GM06990 (cell line): Measurements from ENCODE around the gene HEPN1.

Experiments used
- DNase-seq: peaks from one replicate; pipeline ENCODE4 v3.0.0-alpha.2; 2011; ENCODE audit not compliant: insufficient read length; ENCODE audit errors: extremely low read depth
- H3K27me3 ChIP-seq: replicated peaks from 2 replicates; pipeline ENCODE4 v1.6.0; 2011; ENCODE audit warnings: low read length; ENCODE audit not compliant: control insufficient read depth, insufficient read depth
- H3K36me3 ChIP-seq: 2 replicates; pipeline ENCODE4 v1.5.1; 2011; ENCODE audit warnings: low read length; ENCODE audit not compliant: control insufficient read depth, insufficient read depth
- H3K4me3 ChIP-seq: replicated peaks from 2 replicates; pipeline ENCODE4 v1.5.1; 2011; ENCODE audit warnings: low read depth, mild to moderate bottlenecking, control low read depth, low read length
- TF ChIP-seq, protein P1 (sequence below): IDR thresholded peaks from 2 replicates; pipeline ENCODE4 v1.5.1; 2011; ENCODE audit warnings: low read length, control low read depth, mild to moderate bottlenecking, inconsistent platforms; ENCODE audit not compliant: insufficient read depth, poor library complexity, severe bottlenecking

HEPN1 gene

DNA sequence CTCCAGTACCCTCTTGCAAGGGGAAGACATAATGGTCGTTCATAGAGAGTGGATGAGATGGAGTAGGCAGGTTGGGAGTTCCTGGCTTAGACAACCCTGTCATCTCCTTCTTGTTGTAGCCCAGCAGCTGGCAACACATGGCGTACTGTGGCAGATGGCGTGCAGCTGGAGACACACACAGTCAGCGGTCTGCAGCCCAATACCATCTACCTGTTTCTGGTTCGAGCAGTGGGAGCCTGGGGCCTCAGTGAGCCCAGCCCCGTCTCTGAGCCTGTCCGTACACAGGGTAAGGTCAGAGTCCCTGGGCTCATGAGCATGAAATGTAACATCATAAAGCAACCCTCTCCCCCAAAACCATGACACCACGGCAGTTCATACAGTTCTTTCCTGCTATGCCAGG is 45.1 kb upstream of the HEPN1 start:
- Histone ChIP-seq H3K27me3 (peaks cover 5% of the 10 kb centered on the region), H3K4me3 (no peak overlapping the region)

DNA sequence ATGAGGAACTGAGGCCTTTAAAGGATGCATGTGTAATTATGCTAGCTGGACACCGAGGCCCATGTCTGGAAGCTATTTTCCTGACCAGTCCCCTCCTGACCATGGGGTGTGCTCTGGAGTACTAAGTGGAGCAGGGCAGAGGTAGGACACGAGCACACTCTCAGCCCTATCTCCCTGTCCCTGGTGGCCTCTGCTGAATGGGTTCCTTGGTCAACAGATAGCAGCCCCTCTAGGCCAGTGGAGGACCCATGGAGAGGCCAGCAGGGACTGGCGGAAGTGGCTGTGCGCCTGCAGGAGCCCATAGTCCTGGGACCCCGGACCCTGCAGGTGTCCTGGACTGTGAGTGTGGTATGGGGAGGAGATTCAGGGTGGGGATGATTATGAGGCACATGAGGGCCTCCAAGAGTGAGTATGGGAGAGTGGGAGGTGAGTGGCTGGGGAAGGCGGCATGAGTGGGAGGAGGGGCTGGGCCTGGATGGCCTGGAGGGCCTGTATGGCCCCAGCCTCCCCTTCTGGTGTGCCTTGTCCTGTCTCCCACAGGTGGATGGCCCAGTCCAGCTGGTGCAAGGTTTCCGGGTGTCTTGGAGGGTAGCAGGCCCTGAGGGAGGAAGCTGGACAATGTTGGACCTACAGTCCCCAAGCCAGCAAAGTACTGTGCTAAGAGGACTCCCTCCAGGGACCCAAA is 44.3 kb upstream of the HEPN1 start:
- Histone ChIP-seq H3K36me3 (no peaks in the 10 kb centered on the region), H3K4me3 (no peak overlapping the region), H3K27me3 (peaks cover 5% of the 10 kb centered on the region)
- TF ChIP-seq, protein P1, sequence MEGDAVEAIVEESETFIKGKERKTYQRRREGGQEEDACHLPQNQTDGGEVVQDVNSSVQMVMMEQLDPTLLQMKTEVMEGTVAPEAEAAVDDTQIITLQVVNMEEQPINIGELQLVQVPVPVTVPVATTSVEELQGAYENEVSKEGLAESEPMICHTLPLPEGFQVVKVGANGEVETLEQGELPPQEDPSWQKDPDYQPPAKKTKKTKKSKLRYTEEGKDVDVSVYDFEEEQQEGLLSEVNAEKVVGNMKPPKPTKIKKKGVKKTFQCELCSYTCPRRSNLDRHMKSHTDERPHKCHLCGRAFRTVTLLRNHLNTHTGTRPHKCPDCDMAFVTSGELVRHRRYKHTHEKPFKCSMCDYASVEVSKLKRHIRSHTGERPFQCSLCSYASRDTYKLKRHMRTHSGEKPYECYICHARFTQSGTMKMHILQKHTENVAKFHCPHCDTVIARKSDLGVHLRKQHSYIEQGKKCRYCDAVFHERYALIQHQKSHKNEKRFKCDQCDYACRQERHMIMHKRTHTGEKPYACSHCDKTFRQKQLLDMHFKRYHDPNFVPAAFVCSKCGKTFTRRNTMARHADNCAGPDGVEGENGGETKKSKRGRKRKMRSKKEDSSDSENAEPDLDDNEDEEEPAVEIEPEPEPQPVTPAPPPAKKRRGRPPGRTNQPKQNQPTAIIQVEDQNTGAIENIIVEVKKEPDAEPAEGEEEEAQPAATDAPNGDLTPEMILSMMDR, result no peak
- no peak for DNase-seq

More for the DNA sequence above, 45.1 kb upstream of the HEPN1 start:
- H3K36me3 ChIP-seq, result no peaks in the 10 kb centered on the region
- no peak for DNase-seq
- TF ChIP-seq, protein P1, result no peak

DNA sequence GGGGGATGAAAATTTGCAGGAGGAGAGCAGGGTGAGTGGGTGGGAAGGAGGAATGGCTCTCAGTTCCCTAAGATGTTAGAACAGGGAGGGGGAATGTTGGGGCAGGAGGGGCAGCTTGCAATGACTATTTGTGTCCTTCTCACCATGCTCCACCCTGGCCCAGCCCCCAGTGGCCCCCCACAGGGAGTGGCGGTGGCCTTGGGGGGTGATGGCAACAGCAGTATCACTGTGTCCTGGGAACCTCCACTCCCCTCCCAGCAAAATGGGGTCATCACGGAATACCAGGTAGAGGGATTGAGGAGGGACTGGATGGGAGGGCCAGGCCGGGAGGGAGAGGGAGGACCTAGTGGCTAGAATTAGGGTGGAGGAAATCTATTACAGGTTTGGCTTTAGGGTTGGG is 43.6 kb upstream of the HEPN1 start:
- no peaks in the 10 kb centered on the region for H3K36me3 ChIP-seq
- H3K4me3 ChIP-seq, result no peak overlapping the region
- H3K27me3 ChIP-seq, result peaks cover 5% of the 10 kb centered on the region
- TF ChIP-seq, protein P1, result no peak
- DNase-seq, result no peak

DNA sequence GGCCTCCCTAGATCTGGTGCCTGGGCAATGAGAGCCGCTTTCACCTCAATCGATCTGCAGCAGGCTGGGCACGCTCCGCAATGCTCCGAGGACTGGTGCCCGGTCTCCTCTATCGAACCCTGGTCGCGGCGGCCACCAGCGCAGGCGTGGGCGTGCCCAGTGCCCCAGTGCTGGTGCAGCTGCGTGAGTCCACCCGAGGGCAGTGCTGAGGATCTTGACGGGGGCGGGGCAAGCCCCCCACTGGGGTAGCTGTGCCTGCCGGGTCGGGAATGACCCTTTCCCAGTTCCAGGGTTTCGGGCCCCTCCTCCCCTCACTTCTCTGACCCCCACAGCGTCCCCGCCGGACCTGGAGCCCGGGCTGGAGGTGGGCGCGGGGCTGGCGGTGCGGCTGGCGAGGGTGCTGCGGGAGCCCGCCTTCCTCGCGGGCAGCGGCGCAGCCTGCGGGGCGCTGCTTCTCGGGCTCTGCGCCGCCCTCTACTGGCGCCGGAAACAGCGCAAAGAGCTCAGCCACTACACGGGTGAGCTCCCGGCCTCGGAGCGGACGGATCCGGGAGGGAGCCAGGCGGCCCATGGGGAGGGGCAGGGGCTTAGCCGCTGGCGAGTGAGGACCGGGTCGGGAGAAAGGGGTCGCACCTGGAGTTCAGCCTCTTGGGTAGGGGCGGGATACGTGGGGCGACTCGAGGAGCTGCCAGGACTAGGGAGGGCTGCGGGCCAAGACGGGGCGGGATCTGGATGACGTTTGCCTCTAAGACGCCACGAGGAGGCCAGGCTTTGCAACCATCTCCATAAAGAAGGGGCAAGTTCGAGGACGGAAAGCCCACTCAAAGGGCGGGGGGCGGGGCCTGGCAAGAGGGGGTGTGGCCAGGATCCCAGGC is 42.9 kb upstream of the HEPN1 start:
- TF ChIP-seq, protein P1, result peak; percentile 80
- H3K4me3 ChIP-seq, result peak overlapping the region; percentile 64
- no peaks in the 10 kb centered on the region for H3K36me3 ChIP-seq
- peaks cover 5% of the 10 kb centered on the region for H3K27me3 ChIP-seq
- DNase-seq, result peak; percentile 79

DNA sequence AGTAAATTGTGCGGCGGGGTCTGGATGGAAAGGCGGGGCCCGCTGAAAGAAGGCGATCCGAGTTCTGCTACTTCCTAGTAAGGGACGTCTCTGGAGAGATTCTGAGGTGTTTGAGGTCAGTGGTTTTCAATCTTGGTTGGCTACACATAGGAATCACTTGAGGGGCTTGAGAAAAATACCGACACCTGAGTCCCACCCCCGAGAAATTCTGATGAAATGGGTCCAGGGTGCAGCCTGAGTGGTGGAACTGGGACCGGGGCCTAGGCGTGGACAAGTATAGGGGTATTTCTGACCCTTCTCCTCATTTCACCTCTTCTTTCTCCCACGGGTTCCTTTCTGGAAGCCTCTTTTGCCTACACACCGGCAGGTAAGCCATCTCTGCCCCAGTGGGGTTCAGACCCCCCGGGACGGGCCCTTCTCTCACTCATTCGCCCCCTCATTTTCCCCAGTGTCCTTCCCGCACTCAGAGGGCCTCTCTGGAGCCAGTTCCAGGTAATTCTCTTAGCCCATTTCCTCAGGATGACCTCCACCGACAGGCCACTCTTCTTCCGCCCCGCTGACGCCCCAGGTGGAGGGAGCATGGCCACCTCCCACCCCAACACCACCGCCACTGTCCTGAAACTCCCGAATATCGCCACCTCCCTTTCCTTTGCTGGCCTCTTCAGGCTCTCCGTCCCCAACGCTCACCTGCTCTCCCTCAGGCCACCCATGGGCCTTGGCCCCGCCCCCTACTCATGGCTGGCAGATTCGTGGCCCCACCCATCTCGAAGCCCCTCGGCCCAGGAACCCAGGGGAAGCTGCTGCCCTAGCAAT is 42.0 kb upstream of the HEPN1 start:
- TF ChIP-seq, protein P1, result no peak
- Histone ChIP-seq H3K27me3 (peaks cover 5% of the 10 kb centered on the region), H3K36me3 (no peaks in the 10 kb centered on the region), H3K4me3 (no peak overlapping the region; the same call in 1 of the 2 replicates)
- no peak for DNase-seq
